H9 (cell line): Measurements from ENCODE around the gene TBC1D2. TPM values are rescaled to one million over a fixed set of nuclear protein-coding genes. Genes with fewer than 3 reads are reported as not detected.
A peak's percentile ranks its signal among the peaks of the same experiment; 100 is the strongest.

Experiments used
- DNase-seq: peaks from one replicate; pipeline ENCODE4 v3.0.0-alpha.2; 2017
- H2AFZ ChIP-seq: one replicate; pipeline ENCODE4 v1.6.1; 2013; ENCODE audit warnings: mild to moderate bottlenecking, low read length, control low read depth, moderate library complexity
- H2AK5ac ChIP-seq: 2 replicates; pipeline ENCODE4 v1.6.1; 2013; ENCODE audit warnings: low read length, control low read depth, mixed read lengths; ENCODE audit not compliant: insufficient read length
- H2BK120ac ChIP-seq: one replicate; pipeline ENCODE4 v1.6.1; 2013; ENCODE audit warnings: low read depth, mild to moderate bottlenecking, low read length, control low read depth, inconsistent platforms; ENCODE audit not compliant: poor library complexity, severe bottlenecking
- H2BK12ac ChIP-seq: 2 replicates; pipeline ENCODE4 v1.6.1; 2013; ENCODE audit warnings: low read length, control low read depth, mixed read lengths, low read depth; ENCODE audit not compliant: insufficient read length
- H2BK15ac ChIP-seq: 2 replicates; pipeline ENCODE4 v1.6.1; 2013; ENCODE audit warnings: low read depth, low read length, control low read depth
- H2BK20ac ChIP-seq: one replicate; pipeline ENCODE4 v1.6.1; 2013; ENCODE audit warnings: low read depth, mild to moderate bottlenecking, low read length, control low read depth, inconsistent platforms; ENCODE audit not compliant: poor library complexity, severe bottlenecking
- H2BK5ac ChIP-seq: 2 replicates; pipeline ENCODE4 v1.6.1; 2013; ENCODE audit warnings: low read length, control low read depth, mixed read lengths; ENCODE audit not compliant: insufficient read length
- H3K14ac ChIP-seq: 2 replicates; pipeline ENCODE4 v1.6.1; 2013; ENCODE audit warnings: low read length, control low read depth; ENCODE audit not compliant: insufficient read depth
- H3K18ac ChIP-seq: 2 replicates; pipeline ENCODE4 v1.6.1; 2013; ENCODE audit warnings: low read depth, mild to moderate bottlenecking, mixed read lengths, low read length, control low read depth; ENCODE audit not compliant: insufficient read length
- H3K23ac ChIP-seq: 2 replicates; pipeline ENCODE4 v1.6.1; 2013; ENCODE audit warnings: low read length, control low read depth, mixed read lengths, low read depth; ENCODE audit not compliant: insufficient read length
- H3K23me2 ChIP-seq: 2 replicates; pipeline ENCODE4 v1.6.1; 2013; ENCODE audit warnings: low read depth, mild to moderate bottlenecking, mixed read lengths, low read length, control low read depth; ENCODE audit not compliant: insufficient read length, poor library complexity, severe bottlenecking
- H3K27ac ChIP-seq: 2 replicates; pipeline ENCODE4 v1.5.1; 2013; ENCODE audit warnings: low read length, control low read depth, mixed read lengths, low read depth; ENCODE audit not compliant: insufficient read length
- H3K27me3 ChIP-seq: 2 replicates; pipeline ENCODE4 v1.6.1; 2013; ENCODE audit warnings: low read length, control low read depth, inconsistent platforms; ENCODE audit not compliant: insufficient read depth
- H3K4ac ChIP-seq: 2 replicates; pipeline ENCODE4 v1.6.1; 2013; ENCODE audit warnings: low read depth, mild to moderate bottlenecking, control low read depth, inconsistent platforms, low read length, moderate library complexity
- H3K4me1 ChIP-seq: 2 replicates; pipeline ENCODE4 v1.6.1; 2013; ENCODE audit warnings: low read length, control low read depth, inconsistent platforms; ENCODE audit not compliant: insufficient read depth
- H3K4me2 ChIP-seq: 2 replicates; pipeline ENCODE4 v1.6.1; 2013; ENCODE audit warnings: low read length, control low read depth, mixed read lengths; ENCODE audit not compliant: insufficient read length, insufficient read depth
- H3K56ac ChIP-seq: 2 replicates; pipeline ENCODE4 v1.6.1; 2013; ENCODE audit warnings: low read depth, mild to moderate bottlenecking, mixed read lengths, low read length, control low read depth; ENCODE audit not compliant: insufficient read length
- H3K79me1 ChIP-seq: 2 replicates; pipeline ENCODE4 v1.6.1; 2013; ENCODE audit warnings: low read depth, mild to moderate bottlenecking, moderate library complexity, low read length, control low read depth, inconsistent platforms; ENCODE audit not compliant: insufficient read depth, poor library complexity, severe bottlenecking
- H3K79me2 ChIP-seq: 2 replicates; pipeline ENCODE4 v1.6.1; 2013; ENCODE audit warnings: low read length, control low read depth, inconsistent platforms; ENCODE audit not compliant: insufficient read depth
- H3K9ac ChIP-seq: 2 replicates; pipeline ENCODE4 v1.6.1; 2013; ENCODE audit warnings: low read length, control low read depth, mixed read lengths; ENCODE audit not compliant: insufficient read length; ENCODE audit errors: extremely low read depth
- H3K9me3 ChIP-seq: one replicate; pipeline ENCODE4 v1.6.1; 2013; ENCODE audit warnings: low read depth, low read length, inconsistent platforms; ENCODE audit not compliant: control insufficient read depth
- H3T11ph ChIP-seq: one replicate; pipeline ENCODE4 v1.6.1; 2013; ENCODE audit warnings: mild to moderate bottlenecking, low read length, control low read depth, inconsistent platforms
- H4K20me1 ChIP-seq: one replicate; pipeline ENCODE4 v1.6.1; 2013; ENCODE audit not compliant: control insufficient read depth, insufficient read length, insufficient read depth
- H4K5ac ChIP-seq: 2 replicates; pipeline ENCODE4 v1.6.1; 2013; ENCODE audit warnings: low read depth, mild to moderate bottlenecking, mixed read lengths, low read length, control low read depth; ENCODE audit not compliant: insufficient read length
- H4K8ac ChIP-seq: replicated peaks from 2 replicates; pipeline ENCODE4 v1.6.1; 2013; ENCODE audit warnings: low read length, control low read depth, mixed read lengths, low read depth; ENCODE audit not compliant: insufficient read length
- H4K91ac ChIP-seq: 2 replicates; pipeline ENCODE4 v1.6.1; 2013; ENCODE audit warnings: low read depth, mild to moderate bottlenecking, moderate library complexity, mixed read lengths, low read length, control low read depth; ENCODE audit not compliant: insufficient read length
- H3K27ac Mint-ChIP-seq, 3 experiments: 2 replicates in 2 of 3; 3 replicates in 1 of 3; pipeline ENCODE4 v1.8.0; 2020 to 2021; ENCODE audit warnings: mixed read lengths in 3 of 3, mild to moderate bottlenecking in 1 of 3, moderate library complexity in 1 of 3
- H3K27me3 Mint-ChIP-seq: 2 replicates; pipeline ENCODE4 v1.8.0; 2021; ENCODE audit warnings: low read depth, mild to moderate bottlenecking, moderate library complexity, mixed read lengths
- H3K36me3 Mint-ChIP-seq, 3 experiments: 2 replicates in 2 of 3; 3 replicates in 1 of 3; pipeline ENCODE4 v1.8.0; 2020 to 2021; ENCODE audit warnings: low read depth in 3 of 3, mixed read lengths in 3 of 3; ENCODE audit not compliant: insufficient read depth in 1 of 3
- H3K4me1 Mint-ChIP-seq, 2 experiments: 2 replicates each; pipeline ENCODE4 v1.8.0; 2020; ENCODE audit warnings: mixed read lengths in 2 of 2
- H3K4me3 Mint-ChIP-seq, 2 experiments: 2 replicates in 1 of 2; 3 replicates in 1 of 2; pipeline ENCODE4 v1.8.0; 2020 to 2021; ENCODE audit warnings: mild to moderate bottlenecking in 2 of 2, mixed read lengths in 2 of 2, moderate library complexity in 1 of 2
- H3K9me3 Mint-ChIP-seq, 2 experiments: 2 replicates in 1 of 2; 3 replicates in 1 of 2; pipeline ENCODE4 v1.8.0; 2020; ENCODE audit warnings: mild to moderate bottlenecking in 2 of 2, mixed read lengths in 2 of 2, moderate library complexity in 1 of 2
- WGBS: extraction: QIAGEN DNeasy Blood & Tissue Kit; methylation state at CpG from one replicate; pipeline ENCODE4 v1.1.7; 2013; ENCODE audit warnings: missing lambda C conversion rate, low lambda C conversion rate, mixed read lengths; ENCODE audit not compliant: insufficient read length; ENCODE audit errors: extremely low coverage; 5-methylcytosine and 5-hydroxymethylcytosine counted together
- total RNA-seq: library from RNA; stranded (reverse); gene quantifications from 2 replicates; pipeline ENCODE4 v1.2.1, GENCODE V29; 2021
- TF ChIP-seq, protein P1 (sequence below): fragments of 200-600 bp; sonication (generic); conservative IDR thresholded peaks from 3 replicates; pipeline ENCODE4 v1.8.0; 2021; ENCODE audit warnings: antibody characterized with exemption, mild to moderate bottlenecking

TBC1D2 gene
- total RNA-seq, 1 experiment from 2014 or later: 2.9 TPM

DNA sequence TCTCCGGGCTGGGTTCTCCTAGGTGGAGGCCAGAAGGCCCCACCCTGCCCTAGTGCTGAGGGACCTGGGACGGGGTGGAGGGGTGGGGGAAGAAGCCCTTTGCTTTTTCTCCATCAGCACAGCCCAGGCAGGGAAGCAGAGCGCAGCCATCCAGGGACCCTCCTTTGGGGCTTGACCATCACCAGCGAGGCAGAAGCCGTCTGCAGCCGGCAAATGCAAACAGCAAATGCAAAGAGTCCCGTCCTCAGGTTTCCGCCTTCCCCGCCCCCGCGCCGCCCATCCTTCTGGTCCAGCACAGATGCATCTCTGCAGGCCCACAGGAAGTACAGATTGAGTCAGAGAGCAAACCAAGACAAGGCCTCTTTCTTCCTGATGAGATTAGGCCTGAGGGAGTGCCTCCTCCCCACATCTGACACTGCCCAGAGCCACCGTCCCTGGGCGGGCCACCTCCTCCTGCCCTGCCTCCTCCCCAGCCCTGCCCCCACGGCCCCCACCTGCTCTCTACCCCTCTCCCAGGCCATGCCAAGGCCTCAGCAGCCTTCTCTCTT, 86.4 kb downstream of the TBC1D2 start:
- Histone ChIP-seq H3K4ac (no peak overlapping the region), H2BK20ac (no peak overlapping the region), H3K14ac (no peak overlapping the region), H2BK12ac (no peak overlapping the region), H2BK15ac (no peak overlapping the region), H4K5ac (no peak overlapping the region), H4K20me1 (peaks cover 3% of the 10 kb centered on the region), H4K8ac (no peak overlapping the region), H3K4me2 (peak overlapping the region; percentile 11), H3K4me1 (peaks cover 16% of the 10 kb centered on the region; the same call in 1 of the 2 replicates), H3K27me3 (no peaks in the 10 kb centered on the region), H3K79me2 (no peaks in the 10 kb centered on the region; the same call in none of the 2 replicates), H3K23ac (no peak overlapping the region), H2BK5ac (no peak overlapping the region), H3K9ac (no peak overlapping the region), H2AK5ac (no peak overlapping the region), H3K9me3 (no peaks in the 10 kb centered on the region), H3K27ac (no peak overlapping the region), H3K23me2 (no peaks in the 10 kb centered on the region), H2BK120ac (no peak overlapping the region), H2AFZ (no peak overlapping the region), H4K91ac (no peak overlapping the region), H3T11ph (no peak overlapping the region), H3K56ac (no peak overlapping the region), H3K18ac (no peak overlapping the region), H3K79me1 (no peaks in the 10 kb centered on the region)
- Mint-ChIP-seq H3K9me3 (no peaks in the 10 kb centered on the region), H3K27ac (peak overlapping the region in 2 of 3 experiments; percentile 12 to 53; a peak in 3 of 7 replicates), H3K36me3 (no peaks in the 10 kb centered on the region; a peak in 1 of 7 replicates), H3K4me1 (peaks cover 50 to 55% of the 10 kb centered on the region in 2 experiments), H3K27me3 (no peaks in the 10 kb centered on the region), H3K4me3 (peak overlapping the region in 1 of 2 experiments; percentile 59; a peak in 2 of 5 replicates)
- peak; percentile 80 for DNase-seq
- TF ChIP-seq, protein P1, sequence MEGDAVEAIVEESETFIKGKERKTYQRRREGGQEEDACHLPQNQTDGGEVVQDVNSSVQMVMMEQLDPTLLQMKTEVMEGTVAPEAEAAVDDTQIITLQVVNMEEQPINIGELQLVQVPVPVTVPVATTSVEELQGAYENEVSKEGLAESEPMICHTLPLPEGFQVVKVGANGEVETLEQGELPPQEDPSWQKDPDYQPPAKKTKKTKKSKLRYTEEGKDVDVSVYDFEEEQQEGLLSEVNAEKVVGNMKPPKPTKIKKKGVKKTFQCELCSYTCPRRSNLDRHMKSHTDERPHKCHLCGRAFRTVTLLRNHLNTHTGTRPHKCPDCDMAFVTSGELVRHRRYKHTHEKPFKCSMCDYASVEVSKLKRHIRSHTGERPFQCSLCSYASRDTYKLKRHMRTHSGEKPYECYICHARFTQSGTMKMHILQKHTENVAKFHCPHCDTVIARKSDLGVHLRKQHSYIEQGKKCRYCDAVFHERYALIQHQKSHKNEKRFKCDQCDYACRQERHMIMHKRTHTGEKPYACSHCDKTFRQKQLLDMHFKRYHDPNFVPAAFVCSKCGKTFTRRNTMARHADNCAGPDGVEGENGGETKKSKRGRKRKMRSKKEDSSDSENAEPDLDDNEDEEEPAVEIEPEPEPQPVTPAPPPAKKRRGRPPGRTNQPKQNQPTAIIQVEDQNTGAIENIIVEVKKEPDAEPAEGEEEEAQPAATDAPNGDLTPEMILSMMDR: no peak
- no CpG with 5 or more reads among the region's 15 CpGs for WGBS
